ENCODE results near the gene FAM124A. TPM values are rescaled to one million over a fixed set of nuclear protein-coding genes. Genes with fewer than 3 reads are reported as not detected.

Gene FAM124A
- total RNA-seq, 2 experiments from 2014 or later: 0.07 to 0.25 TPM

GRCh38 chr13:51297556-51297955 is 75.4 kb downstream of the FAM124A start:
- no peaks in the 10 kb centered on the region for H3K9me3 Mint-ChIP-seq
- intact Hi-C loops (cut with micrococcal nuclease): no loop called here

GRCh38 chr13:51298812-51299211 is 76.6 kb downstream of the FAM124A start:
- Mint-ChIP-seq H3K36me3 (ENCODE audit: low read depth) (no peaks in the 10 kb centered on the region), H3K27ac (no peak overlapping the region), H3K4me3 (no peak overlapping the region), H3K4me1 (ENCODE audit: low read depth) (no peaks in the 10 kb centered on the region), H3K27me3 (no peaks in the 10 kb centered on the region), H3K9me3 (no peaks in the 10 kb centered on the region)
- no peak for ATAC-seq
- ChIA-PET CTCF (interaction anchor here (1.5 to 4.6 kb wide), 2 partner anchors 12 to 173 kb away, joined by 7 to 55 read pairs; no protein-coding TSS in a partner anchor), POLR2A (no interaction called here)
- no peak for TF ChIP-seq CTCF (IDR thresholded peaks at IDR 0.05)
- intact Hi-C loops (cut with micrococcal nuclease): no loop called here
- DNase-seq: no peak

More at GRCh38 chr13:51297556-51297955, 75.4 kb downstream of the FAM124A start:
- ATAC-seq: no peak
- POLR2A ChIA-PET: no interaction called here
- Mint-ChIP-seq H3K4me3 (no peak overlapping the region), H3K27me3 (no peaks in the 10 kb centered on the region), H3K36me3 (ENCODE audit: low read depth) (no peaks in the 10 kb centered on the region), H3K4me1 (ENCODE audit: low read depth) (no peaks in the 10 kb centered on the region), H3K27ac (no peak overlapping the region)
- CTCF ChIA-PET: interaction anchor here (1.5 to 4.6 kb wide), 2 partner anchors 11 to 172 kb away, joined by 7 to 55 read pairs; no protein-coding TSS in a partner anchor
- no peak for DNase-seq
- no peak for TF ChIP-seq CTCF (IDR thresholded peaks at IDR 0.05)

- DNase-seq (no peak), ATAC-seq (no peak)
- Mint-ChIP-seq H3K27me3 (no peaks in the 10 kb centered on the region), H3K4me1 (ENCODE audit: low read depth) (no peaks in the 10 kb centered on the region), H3K36me3 (ENCODE audit: low read depth) (no peaks in the 10 kb centered on the region), H3K4me3 (no peak overlapping the region), H3K27ac (no peak overlapping the region), H3K9me3 (no peaks in the 10 kb centered on the region)
- TF ChIP-seq CTCF (IDR thresholded peaks at IDR 0.05): no peak
- CTCF ChIA-PET: interaction anchor here (1.4 to 3.0 kb wide), 3 partner anchors 10 to 495 kb away, joined by 6 to 15 read pairs (median 6); no protein-coding TSS in a partner anchor
- intact Hi-C loops (cut with micrococcal nuclease): no loop called here
- POLR2A ChIA-PET: interaction anchor here (1.1 kb wide), 1 partner anchor 10 kb away, joined by 3 read pairs; no protein-coding TSS in a partner anchor
Observed at GRCh38 chr13:51303063-51303552, 80.9 kb downstream of the FAM124A start.

- TF ChIP-seq CTCF (IDR thresholded peaks at IDR 0.05): no peak
- ATAC-seq (no peak), DNase-seq (no peak)
- H3K36me3 Mint-ChIP-seq (ENCODE audit: low read depth): no peaks in the 10 kb centered on the region
- H3K27ac Mint-ChIP-seq: no peak overlapping the region
- H3K27me3 Mint-ChIP-seq: peaks cover 1% of the 10 kb centered on the region
- ChIA-PET POLR2A (interaction anchor here (1.1 kb wide), 1 partner anchor 10 kb away, joined by 3 read pairs; no protein-coding TSS in a partner anchor), CTCF (interaction anchor here (1.9 to 3.0 kb wide), 2 partner anchors 9 to 17 kb away, joined by 6 to 15 read pairs; no protein-coding TSS in a partner anchor)
- H3K9me3 Mint-ChIP-seq: no peaks in the 10 kb centered on the region
- intact Hi-C loops (cut with micrococcal nuclease): no loop called here
- no peak overlapping the region for H3K4me3 Mint-ChIP-seq
- no peaks in the 10 kb centered on the region for H3K4me1 Mint-ChIP-seq (ENCODE audit: low read depth)
Observed at GRCh38 chr13:51303882-51304281, 81.7 kb downstream of the FAM124A start.

- ATAC-seq: no peak
- no peaks in the 10 kb centered on the region for H3K4me1 Mint-ChIP-seq (ENCODE audit: low read depth)
- intact Hi-C loops (cut with micrococcal nuclease): no loop called here
- POLR2A ChIA-PET: no interaction called here
- H3K9me3 Mint-ChIP-seq: no peaks in the 10 kb centered on the region
- TF ChIP-seq CTCF (IDR thresholded peaks at IDR 0.05): no peak
- no peak for DNase-seq
- no peak overlapping the region for H3K27ac Mint-ChIP-seq
- no peak overlapping the region for H3K4me3 Mint-ChIP-seq
- CTCF ChIA-PET: interaction anchor here (0.7 to 1.4 kb wide), 2 partner anchors 19 to 149 kb away, joined by 3 read pairs; no protein-coding TSS in a partner anchor
- H3K27me3 Mint-ChIP-seq: peaks cover 1% of the 10 kb centered on the region
- no peaks in the 10 kb centered on the region for H3K36me3 Mint-ChIP-seq (ENCODE audit: low read depth)
Observed at GRCh38 chr13:51305271-51305967, 83.2 kb downstream of the FAM124A start.

Measured in activated CD8-positive, alpha-beta T cell treated with anti-CD3 and anti-CD28 coated beads for 36 hours (primary cell).